Endothelial cell of umbilical vein (primary cell): ENCODE data around the gene LAG3. TPM values are rescaled to one million over a fixed set of nuclear protein-coding genes. Genes with fewer than 3 reads are reported as not detected.

Source experiments
- BruUV-seq: library from RNA; stranded (reverse); fragments of 400-500 nt; replicated peaks from 2 replicates; lab custom pipeline; 2021; lab: Mats Ljungman, UMichigan
- CTCF ChIA-PET: fragments of 300-600, 350-600 bp; sonication (Branson Sonifier 250); formaldehyde crosslinking; loops from one replicate; lab custom pipeline; 2021; ENCODE audit warnings: antibody characterized with exemption, inconsistent platforms; lab: Charles Lee
- POLR2A ChIA-PET: fragments of 300-600, 350-600 bp; sonication (Branson Sonifier 250); formaldehyde crosslinking; loops from one replicate; lab custom pipeline; 2021; ENCODE audit warnings: antibody characterized with exemption, inconsistent platforms; lab: Charles Lee
- DNase-seq: peaks from one replicate; pipeline ENCODE4 v3.0.0-alpha.2; 2011; ENCODE audit warnings: low read depth, low spot score
- FAIRE-seq: peaks from 2 replicates; lab custom pipeline; 2011; peaks lifted over from hg19 to GRCh38; lab: Jason Lieb, UNC
- H2AFZ ChIP-seq: 2 replicates; pipeline ENCODE4 v1.6.0; 2012; ENCODE audit warnings: low read depth, low read length, control low read depth, inconsistent platforms
- H3K27ac ChIP-seq: 2 replicates; pipeline ENCODE4 v1.5.1; 2011; ENCODE audit warnings: low read depth, mild to moderate bottlenecking, control low read depth, low read length, moderate library complexity; ENCODE audit not compliant: insufficient read depth
- H3K27me3 ChIP-seq, 2 experiments: 2 replicates each; pipeline versions ENCODE4 v1.6.0 to v1.6.1; 2011; ENCODE audit warnings: low read length in 2 of 2, mixed read lengths in 1 of 2; ENCODE audit not compliant: control insufficient read depth in 2 of 2, insufficient read depth in 2 of 2
- H3K36me3 ChIP-seq, 2 experiments: 2 replicates in 1 of 2; 3 replicates in 1 of 2; pipeline ENCODE4 v1.5.1; 2011; ENCODE audit warnings: low read length in 2 of 2, mild to moderate bottlenecking in 1 of 2, moderate library complexity in 1 of 2; ENCODE audit not compliant: control insufficient read depth in 2 of 2, insufficient read depth in 2 of 2; ENCODE audit errors: extremely low read depth in 1 of 2
- H3K4me1 ChIP-seq: 3 replicates; pipeline ENCODE4 v1.5.1; 2011; ENCODE audit warnings: mild to moderate bottlenecking, low read length; ENCODE audit not compliant: control insufficient read depth, insufficient read depth; ENCODE audit errors: extremely low read depth
- H3K4me2 ChIP-seq: 2 replicates; pipeline ENCODE4 v1.6.1; 2011; ENCODE audit warnings: low read length, control low read depth, mixed read lengths; ENCODE audit not compliant: insufficient read depth
- H3K4me3 ChIP-seq, 3 experiments: fragments of 200-600 bp in 1 of 3; sonication (generic), shearing (Covaris generic) in 1 of 3; replicated peaks in 1 of 3; 2 replicates each; pipeline ENCODE4 v1.5.1; 2011 to 2016; ENCODE audit warnings: control low read depth in 3 of 3, low read length in 3 of 3, mild to moderate bottlenecking in 2 of 3, inconsistent platforms in 1 of 3, low read depth in 1 of 3, moderate library complexity in 1 of 3; ENCODE audit not compliant: insufficient read depth in 1 of 3
- H3K79me2 ChIP-seq: 2 replicates; pipeline ENCODE4 v1.6.0; 2012; ENCODE audit warnings: low read length, inconsistent platforms; ENCODE audit not compliant: control insufficient read depth, insufficient read depth
- H3K9ac ChIP-seq: replicated peaks from 2 replicates; pipeline ENCODE3; 2011; ENCODE audit warnings: low read length, control low read depth; ENCODE audit not compliant: insufficient read depth; ENCODE audit errors: extremely low read depth
- H3K9me1 ChIP-seq: replicated peaks from 3 replicates; pipeline ENCODE4 v1.6.0; 2011; ENCODE audit warnings: mild to moderate bottlenecking, low read length; ENCODE audit not compliant: control insufficient read depth, insufficient read depth; ENCODE audit errors: extremely low read depth
- H3K9me3 ChIP-seq: replicated peaks from 2 replicates; pipeline ENCODE4 v1.5.1; 2012; ENCODE audit warnings: low read length, inconsistent platforms; ENCODE audit not compliant: control insufficient read depth, insufficient read depth
- H4K20me1 ChIP-seq: replicated peaks from 2 replicates; pipeline ENCODE3; 2011; ENCODE audit warnings: mild to moderate bottlenecking, low read length; ENCODE audit not compliant: control insufficient read depth, insufficient read depth; ENCODE audit errors: extremely low read depth
- CTCF ChIP-seq, 2 donors: IDR thresholded peaks; 1 replicate in 1 of 2; 2 replicates in 1 of 2; pipeline ENCODE4 v1.5.1; 2011; ENCODE audit warnings: low read length in 2 of 2, mild to moderate bottlenecking in 2 of 2, moderate library complexity in 2 of 2, control low read depth in 1 of 2, inconsistent platforms in 1 of 2, low read depth in 1 of 2; ENCODE audit not compliant: insufficient read depth in 1 of 2; ENCODE audit errors: extremely low read depth in 1 of 2
- EZH2 ChIP-seq: IDR thresholded peaks from 2 replicates; pipeline ENCODE4 v1.6.1; 2012; ENCODE audit warnings: borderline replicate concordance, low read depth, mild to moderate bottlenecking, moderate library complexity, low read length, inconsistent platforms; ENCODE audit not compliant: severe bottlenecking
- MAX ChIP-seq: IDR thresholded peaks from 2 replicates; pipeline ENCODE4 v1.6.1; 2011; ENCODE audit not compliant: insufficient read depth, insufficient read length
- MYC ChIP-seq: IDR thresholded peaks from one replicate; pipeline ENCODE4 v1.6.1; 2011; ENCODE audit warnings: mild to moderate bottlenecking, low read depth, low read length
- POLR2A ChIP-seq: IDR thresholded peaks from 2 replicates; pipeline ENCODE4 v1.6.1; 2012; ENCODE audit warnings: low read depth, mild to moderate bottlenecking, control low read depth, low read length
- POLR2AphosphoS5 ChIP-seq: IDR thresholded peaks from 2 replicates; pipeline ENCODE4 v1.6.1; 2012; ENCODE audit warnings: low read depth, mild to moderate bottlenecking, control low read depth, low read length, moderate library complexity; ENCODE audit not compliant: insufficient read depth
- dilution Hi-C: fragments of 300-500 bp; cut with MboI; formaldehyde crosslinking; loops from one replicate; pipeline ENCODE4 v1.15.0; 2019; ENCODE audit warnings: low sequenced_read_pairs; ENCODE audit not compliant: extremely low pct_ligation_motif_present
- intact Hi-C: fragments of 100-400 bp; cut with micrococcal nuclease; formaldehyde crosslinking; loops from one replicate; pipeline ENCODE4 v1.10.0; 2022
- polyA plus RNA-seq, 4 experiments: library from polyadenylated mRNA; depleted of rRNA in 3 of 4; stranded (reverse) in 3 of 4; unstranded in 1 of 4; fragments of >200 nt; gene quantifications; 2 replicates each; pipeline versions ENCODE4 v1.2.1 to v1.2.3, GENCODE V29; 2011 to 2012; ENCODE audit warnings: missing spikeins in 1 of 4
- total RNA-seq: library from RNA; stranded (reverse); gene quantifications from 2 replicates; pipeline ENCODE4 v1.2.3, GENCODE V29; 2021

The LAG3 gene
- total and polyA plus RNA-seq, 2 donors (not counting 3 experiments of a cell fraction or from before 2014, with no cell fraction given), result 1.3 to 3.8 TPM

GRCh38 chr12:6778574-6779550, 6.5 kb downstream of the LAG3 start:
- POLR2A ChIA-PET, result interaction anchor here (2.3 kb wide), 1 partner anchor 12 kb away, joined by 16 read pairs; the partner anchor contains the start of gene PTMS
- dilution Hi-C loops, result no loop called here
- CTCF ChIA-PET, result interaction anchor here (0.6 to 9.5 kb wide), 14 partner anchors 12 to 164 kb away, joined by 3 to 107 read pairs (median 4); partner anchors contain the start of genes COPS7A, GPR162, MLF2 and PTMS
- H4K20me1 ChIP-seq, result no peaks in the 10 kb centered on the region
- no peaks in the 10 kb centered on the region for H3K9me3 ChIP-seq
- peaks cover 5% of the 10 kb centered on the region for H3K4me1 ChIP-seq
- peak overlapping the region; percentile 65 for H3K4me2 ChIP-seq
- H3K9me1 ChIP-seq, result no peaks in the 10 kb centered on the region
- BruUV-seq, result no TSS peak
- no peaks in the 10 kb centered on the region for H3K27me3 ChIP-seq
- no peak overlapping the region for H3K9ac ChIP-seq
- H3K36me3 ChIP-seq, result peaks cover 0 to 7% of the 10 kb centered on the region in 2 experiments
- H2AFZ ChIP-seq, result peak overlapping the region; percentile 75
- H3K79me2 ChIP-seq, result no peaks in the 10 kb centered on the region
- no peak overlapping the region for H3K27ac ChIP-seq
- H3K4me3 ChIP-seq, result peak overlapping the region in 1 of 3 experiments; percentile 6
- FAIRE-seq (peak; percentile 96), DNase-seq (peak; percentile 94)
- TF ChIP-seq CTCF (IDR thresholded peaks at IDR 0.05; ENCODE audit: extremely low read depth in 1 of 2, insufficient read depth in 1 of 2, low read depth in 1 of 2, low read length in 2 of 2), result peak; percentile 93 to 95
- TF ChIP-seq MYC, result no peak
- TF ChIP-seq POLR2AphosphoS5, result peak; percentile 65
- peak; percentile 22 for TF ChIP-seq POLR2A
- no peak for TF ChIP-seq EZH2
- TF ChIP-seq MAX, result peak; percentile 53
- intact Hi-C loops, result loop anchor here (1.0 to 5.0 kb wide), 6 partner anchors 12 to 162 kb away; partner anchors contain the start of genes MLF2 and ZNF384
